ENCODE measurements around the gene IFIT3.

The IFIT3 gene

GRCh38 chr10:89304446-89304845 lies 23.4 kb upstream of the IFIT3 start:
- no peak for TF ChIP-seq CTCF (IDR thresholded peaks at IDR 0.05; ENCODE audit: extremely low read depth, missing control alignments)
- no peak for DNase-seq (ENCODE audit: low spot score)

- TF ChIP-seq CTCF (IDR thresholded peaks at IDR 0.05; ENCODE audit: extremely low read depth, missing control alignments) = no peak
- no peak for DNase-seq (ENCODE audit: low spot score)
These were observed 22.9 kb upstream of the IFIT3 start for GRCh38 chr10:89304925-89305324.

- TF ChIP-seq CTCF (IDR thresholded peaks at IDR 0.05; ENCODE audit: extremely low read depth, missing control alignments) = no peak
- no peak for DNase-seq (ENCODE audit: low spot score)
These were observed 21.9 kb upstream of the IFIT3 start for GRCh38 chr10:89305766-89306433.

- TF ChIP-seq CTCF (IDR thresholded peaks at IDR 0.05; ENCODE audit: extremely low read depth, missing control alignments) = no peak
- no peak for DNase-seq (ENCODE audit: low spot score)
These were observed 21.1 kb upstream of the IFIT3 start for GRCh38 chr10:89306434-89307268.

GRCh38 chr10:89307269-89307577 lies 20.6 kb upstream of the IFIT3 start:
- no peak for DNase-seq (ENCODE audit: low spot score)
- TF ChIP-seq CTCF (IDR thresholded peaks at IDR 0.05; ENCODE audit: extremely low read depth, missing control alignments) = no peak

GRCh38 chr10:89308266-89308665 lies 19.5 kb upstream of the IFIT3 start:
- DNase-seq (ENCODE audit: low spot score) = no peak
- TF ChIP-seq CTCF (IDR thresholded peaks at IDR 0.05; ENCODE audit: extremely low read depth, missing control alignments) = no peak

GRCh38 chr10:89308736-89309135 lies 19.1 kb upstream of the IFIT3 start:
- no peak for TF ChIP-seq CTCF (IDR thresholded peaks at IDR 0.05; ENCODE audit: extremely low read depth, missing control alignments)

More at GRCh38 chr10:89308736-89309135, 19.1 kb upstream of the IFIT3 start:
- DNase-seq (ENCODE audit: low spot score) = no peak

Data from GM20000 (cell line).